ENCODE results near the gene LIME1. TPM values are rescaled to one million over a fixed set of nuclear protein-coding genes. Genes with fewer than 3 reads are reported as not detected.

The LIME1 gene
- total and polyA plus RNA-seq, 9 of the 15 experiments (the other 6 are each of a cell fraction or from before 2014, with no cell fraction given) = 0.11 to 17.1 (median 2.8) TPM; not detected in 2

GRCh38 chr20:63714858-63715257 is 21.6 kb upstream of the LIME1 start:
- Histone ChIP-seq H3K36me3 (ENCODE audit: control insufficient read depth, insufficient read depth, low read length) (peaks cover 80% of the 10 kb centered on the region), H3K4me2 (ENCODE audit: insufficient read depth, low read length) (no peak overlapping the region), H3K9me3 (replicated peaks; ENCODE audit: control insufficient read depth, insufficient read depth, low read depth, low read length) (peaks cover 22% of the 10 kb centered on the region), H4K20me1 (replicated peaks; ENCODE audit: control insufficient read depth, insufficient read depth, low read length) (no peaks in the 10 kb centered on the region), H3K4me3 (no peak overlapping the region), H3K4me1 (replicated peaks in 1 of 2; ENCODE audit: control insufficient read depth in 2 of 2, insufficient read depth in 2 of 2, low read length in 2 of 2) (peaks cover 0 to 4% of the 10 kb centered on the region in 2 experiments; a peak in 1 of 5 replicates), H3K9ac (ENCODE audit: insufficient read depth in 1 of 2, low read depth in 2 of 2, low read length in 2 of 2) (no peak overlapping the region), H2AFZ (ENCODE audit: low read depth, low read length) (no peak overlapping the region), H3K27ac (ENCODE audit: extremely low read depth, low read depth, low read length) (no peak overlapping the region), H3K27me3 (ENCODE audit: control insufficient read depth in 2 of 2, insufficient read depth in 2 of 2, low read length in 2 of 2) (no peaks in the 10 kb centered on the region), H3K9me1 (ENCODE audit: control insufficient read depth, insufficient read depth, low read length) (no peaks in the 10 kb centered on the region), H3K79me2 (ENCODE audit: control insufficient read depth, insufficient read depth, low read length) (peaks cover 45% of the 10 kb centered on the region)
- DNase-seq (ENCODE audit: extremely low read depth in 1 of 4, low spot score in 3 of 4) = no peak
- in situ Hi-C loops (cut with MboI) = loop anchor here (5.0 kb wide), 1 partner anchor 57 kb away; no protein-coding TSS in a partner anchor
- no TSS peak for BruUV-seq (replicated peaks)
- no peak for ATAC-seq
- TF ChIP-seq JUNB (CRISPR knock-in tag; conservative IDR thresholded peaks at IDR 0.05) (no peak), ZNF324 (CRISPR knock-in tag; IDR thresholded peaks at IDR 0.05) (peak; percentile 91), TRIM24 (IDR thresholded peaks at IDR 0.05) (0 out of 4 replicates have a peak, but pooled peaks of 1 of the 2 experiments have one; percentile 10), ZNF280A (IDR thresholded peaks at IDR 0.05; ENCODE audit: low read depth, partially characterized antibody) (peak; percentile 47)
- ChIA-PET CTCF (ENCODE audit: low intra/inter-chr PET ratio) (no interaction called here), POLR2A (interaction anchor here (1.1 kb wide), 1 partner anchor 57 kb away, joined by 3 read pairs; the partner anchor contains the start of gene RTEL1)
- over 99% methylated on average over 5 of the region's 5 CpGs for WGBS (ENCODE audit: insufficient coverage, low coverage, missing lambda C conversion rate)
- intact Hi-C loops (cut with micrococcal nuclease) = no loop called here
- FAIRE-seq = no peak

GRCh38 chr20:63718996-63719395 is 17.5 kb upstream of the LIME1 start:
- no peaks in the 10 kb centered on the region for H3K27me3 ChIP-seq (ENCODE audit: control insufficient read depth in 2 of 2, insufficient read depth in 2 of 2, low read length in 2 of 2)
- no TSS peak for BruUV-seq (replicated peaks)
- H2AFZ ChIP-seq (ENCODE audit: low read depth, low read length) = no peak overlapping the region
- H3K4me3 ChIP-seq = no peak overlapping the region
- peaks cover 62% of the 10 kb centered on the region for H3K36me3 ChIP-seq (ENCODE audit: control insufficient read depth, insufficient read depth, low read length)
- H3K9me3 ChIP-seq (replicated peaks; ENCODE audit: control insufficient read depth, insufficient read depth, low read depth, low read length) = peaks cover 22% of the 10 kb centered on the region
- H4K20me1 ChIP-seq (replicated peaks; ENCODE audit: control insufficient read depth, insufficient read depth, low read length) = no peaks in the 10 kb centered on the region
- WGBS (ENCODE audit: insufficient coverage, low coverage, missing lambda C conversion rate) = 94% methylated on average over 1 of the region's 2 CpGs
- no peaks in the 10 kb centered on the region; a peak in 1 of 5 replicates for H3K4me1 ChIP-seq (replicated peaks in 1 of 2; ENCODE audit: control insufficient read depth in 2 of 2, insufficient read depth in 2 of 2, low read length in 2 of 2)
- in situ Hi-C loops (cut with MboI) (no loop called here), intact Hi-C loops (cut with micrococcal nuclease) (no loop called here)
- no peak for DNase-seq (ENCODE audit: extremely low read depth in 1 of 4, low spot score in 3 of 4)
- no peak overlapping the region for H3K9ac ChIP-seq (ENCODE audit: insufficient read depth in 1 of 2, low read depth in 2 of 2, low read length in 2 of 2)
- CTCF ChIA-PET (ENCODE audit: low intra/inter-chr PET ratio) = no interaction called here
- POLR2A ChIA-PET = interaction anchor here (0.7 to 1.2 kb wide), 3 partner anchors 9 to 114 kb away, joined by 3 to 5 read pairs (median 3); partner anchors contain the start of genes ARFRP1 and ZGPAT
- H3K9me1 ChIP-seq (ENCODE audit: control insufficient read depth, insufficient read depth, low read length) = no peaks in the 10 kb centered on the region
- H3K4me2 ChIP-seq (ENCODE audit: insufficient read depth, low read length) = no peak overlapping the region
- H3K79me2 ChIP-seq (ENCODE audit: control insufficient read depth, insufficient read depth, low read length) = peaks cover 34% of the 10 kb centered on the region; the same call in 2 of the 3 replicates
- H3K27ac ChIP-seq (ENCODE audit: extremely low read depth, low read depth, low read length) = no peak overlapping the region
- FAIRE-seq = no peak
- ATAC-seq = no peak
- TF ChIP-seq MLLT1 (IDR thresholded peaks at IDR 0.05) (no peak), HMG20A (CRISPR knock-in tag; conservative IDR thresholded peaks at IDR 0.05) (no peak), ZMIZ1 (IDR thresholded peaks at IDR 0.05; ENCODE audit: low read depth in 2 of 2, low read length in 2 of 2) (no peak)
